GM10847 (cell line): Measurements from ENCODE around the gene MBLAC1.

Experiments used
- POLR2A ChIP-seq: IDR thresholded peaks from 2 replicates; pipeline ENCODE4 v1.6.1; 2011; ENCODE audit not compliant: insufficient read length; ENCODE audit errors: extremely low read depth

MBLAC1 gene

DNA sequence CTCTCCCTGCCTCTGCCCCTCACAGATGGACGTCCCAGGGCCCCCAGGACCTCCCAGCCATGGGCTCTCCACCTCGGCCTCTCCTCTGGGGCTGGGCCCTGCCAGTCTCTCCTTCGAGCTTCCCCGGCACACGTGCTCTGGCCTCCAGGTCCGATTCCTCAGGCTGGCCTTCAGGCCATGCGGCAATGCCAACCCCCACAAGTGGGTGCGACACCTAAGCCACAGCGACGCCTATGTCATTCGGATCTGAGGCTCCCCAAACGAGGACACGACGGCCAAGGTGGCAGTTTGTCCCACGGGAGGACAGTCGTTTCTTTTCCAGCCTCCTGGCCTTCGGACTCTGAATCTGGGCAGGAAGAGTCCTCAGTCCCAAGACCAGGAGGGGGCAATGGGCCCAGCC lies 20.1 kb upstream of the MBLAC1 start:
- TF ChIP-seq POLR2A = no peak

GRCh38 chr7:100107125-100107737 lies 19.5 kb upstream of the MBLAC1 start:
- no peak for TF ChIP-seq POLR2A

GRCh38 chr7:100107890-100108289 lies 18.9 kb upstream of the MBLAC1 start:
- no peak for TF ChIP-seq POLR2A

DNA sequence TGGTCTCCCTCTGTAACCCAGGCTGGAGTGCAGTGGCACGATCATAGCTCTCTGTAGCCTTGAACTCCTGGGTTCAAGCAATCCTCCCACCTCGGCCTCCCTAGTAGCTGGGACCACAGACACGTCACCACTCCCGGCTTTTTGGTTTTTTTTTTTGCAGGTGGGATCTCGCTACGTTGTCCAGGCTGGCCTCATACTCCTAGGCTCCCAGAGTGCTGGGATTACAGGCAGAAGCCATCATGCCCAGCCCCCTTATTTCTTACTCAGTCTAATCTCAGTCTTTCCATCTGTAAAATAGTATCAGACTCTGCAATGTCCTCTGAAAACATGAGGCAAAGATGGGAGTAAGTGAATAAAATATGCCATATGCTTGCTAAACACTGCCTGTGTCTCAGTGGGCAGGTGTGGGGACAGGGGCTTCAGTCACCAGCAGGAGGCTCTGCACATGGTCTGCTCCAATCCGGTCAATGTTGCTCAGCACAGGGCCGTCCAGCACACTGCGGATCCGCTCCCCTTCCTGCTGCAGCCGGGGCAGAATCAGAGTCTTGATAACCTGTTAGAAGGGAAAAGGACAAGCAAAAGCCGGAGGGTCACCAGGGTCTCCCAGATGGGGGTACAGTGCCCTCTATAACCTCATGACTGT lies 17.1 kb upstream of the MBLAC1 start:
- TF ChIP-seq POLR2A = no peak

DNA sequence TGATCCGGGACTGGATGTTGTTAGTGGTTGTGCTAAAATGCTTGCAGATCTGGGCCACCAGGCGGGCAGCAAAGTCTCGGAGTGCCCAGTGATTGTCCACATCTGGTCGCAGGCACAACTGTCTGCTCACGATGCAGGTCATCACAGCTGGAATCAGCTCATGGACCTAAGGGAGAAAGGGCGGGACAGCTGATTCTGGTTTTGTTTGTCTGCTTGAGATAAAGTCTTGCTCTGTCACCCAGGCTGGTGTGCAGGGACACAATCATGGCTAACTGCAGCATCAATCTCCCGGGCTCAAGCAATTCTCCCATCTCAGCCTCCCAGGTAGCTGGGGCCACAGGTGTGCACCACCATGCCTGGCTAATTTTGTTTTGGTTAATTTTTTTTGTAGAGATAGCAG lies 15.6 kb upstream of the MBLAC1 start:
- no peak for TF ChIP-seq POLR2A

DNA sequence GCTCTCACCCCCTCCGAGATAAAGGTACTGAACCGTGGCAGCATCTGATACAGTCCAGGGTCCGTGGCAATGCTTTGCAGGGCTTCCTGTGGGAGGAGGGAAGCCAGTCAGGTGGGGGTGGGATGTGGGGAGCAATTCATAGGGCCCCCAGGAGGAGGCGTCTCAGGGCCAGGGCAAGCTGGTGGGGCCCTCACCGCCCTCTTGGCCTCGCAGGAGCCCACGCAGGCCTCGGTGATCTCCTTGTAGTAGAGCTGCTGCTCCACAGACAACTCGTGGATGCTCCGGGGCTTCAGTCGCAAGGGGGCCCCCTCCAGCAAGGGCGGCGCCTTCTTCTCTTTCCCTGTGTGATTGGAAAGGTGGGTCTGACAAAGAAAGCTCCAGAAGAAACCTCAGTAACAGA lies 14.9 kb upstream of the MBLAC1 start:
- TF ChIP-seq POLR2A = no peak

GRCh38 chr7:100115026-100115425 lies 11.7 kb upstream of the MBLAC1 start:
- TF ChIP-seq POLR2A = no peak

DNA sequence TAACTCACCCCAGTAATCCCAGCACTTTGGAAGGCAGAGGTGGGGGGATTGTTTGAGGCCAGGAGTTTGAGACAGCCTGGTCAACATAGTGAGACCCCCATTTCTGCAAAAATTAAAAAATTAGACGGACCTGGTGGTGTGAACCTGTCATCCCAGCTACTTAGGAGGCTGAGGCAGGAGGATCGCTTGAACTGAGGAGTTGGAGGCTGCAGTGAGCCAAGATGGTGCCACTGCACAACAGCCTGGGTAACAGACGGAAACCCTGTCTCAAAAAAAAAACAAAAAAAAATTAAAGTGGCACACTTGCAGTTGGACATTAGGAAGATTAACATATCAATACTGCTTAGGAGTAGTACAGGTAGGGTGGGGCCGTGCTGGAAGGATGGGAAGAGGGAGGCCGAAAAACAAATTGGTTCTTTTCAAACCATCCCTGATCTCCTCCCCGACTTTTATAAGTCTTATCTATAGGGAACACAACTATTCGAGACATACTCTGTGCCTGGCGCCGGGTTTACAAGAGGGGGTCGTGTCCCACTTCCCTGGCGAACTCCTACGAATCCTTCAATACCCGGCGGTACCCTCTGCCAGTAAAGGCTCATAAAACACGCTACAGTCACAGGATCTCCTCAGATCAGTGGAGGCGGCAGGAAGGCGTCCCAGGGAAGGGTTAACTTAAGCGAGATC lies 8.2 kb upstream of the MBLAC1 start:
- TF ChIP-seq POLR2A = no peak

GRCh38 chr7:100119072-100119969 lies 7.4 kb upstream of the MBLAC1 start, which contains the start of the genes CNPY4 and TAF6:
Gene CNPY4, plus strand, starts transcription at chr7:100119634. Its CDS starts 111 bp downstream, at chr7:100119745.
Gene TAF6, minus strand, starts transcription at chr7:100119358. Its CDS starts 5,149 bp downstream, at chr7:100114209.
- TF ChIP-seq POLR2A = peak; percentile 64

DNA sequence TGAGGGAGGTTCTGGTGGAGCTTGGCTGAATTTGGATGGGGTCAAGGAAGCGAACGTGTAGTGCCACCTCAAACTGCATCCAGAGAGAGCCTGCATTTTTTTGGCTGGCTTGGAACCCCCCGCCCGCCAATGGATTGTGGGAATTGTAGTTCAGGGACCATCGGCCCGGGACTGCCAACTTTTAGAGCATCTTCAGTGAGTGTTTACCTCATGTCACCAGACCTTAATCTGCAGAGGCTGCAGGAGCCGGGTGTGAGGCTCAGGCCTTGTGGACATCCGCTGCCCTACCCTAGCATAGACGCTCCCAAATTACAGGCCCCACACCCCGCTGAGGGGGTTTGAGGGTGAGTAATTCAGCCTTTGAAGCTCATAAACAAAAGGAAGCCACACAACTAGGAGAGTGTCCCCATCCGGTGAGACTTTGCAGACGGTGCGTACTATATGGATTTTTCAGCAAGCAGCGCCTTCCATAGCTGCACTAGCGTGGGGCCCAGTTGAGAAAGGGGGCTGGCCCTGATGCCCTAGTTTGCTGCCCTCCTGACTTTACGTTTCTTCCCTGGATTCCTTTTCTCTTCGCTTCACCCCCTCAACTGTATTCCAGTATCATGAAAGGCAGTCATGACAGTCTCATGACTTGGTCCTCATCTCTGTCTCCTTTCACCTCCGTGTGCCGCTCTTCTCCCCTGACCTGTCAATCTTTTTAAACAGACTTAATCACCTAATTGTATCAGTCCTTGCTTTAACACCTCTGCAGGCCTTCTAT lies 6.6 kb upstream of the MBLAC1 start:
- TF ChIP-seq POLR2A = no peak

GRCh38 chr7:100120733-100121036 lies 6.1 kb upstream of the MBLAC1 start:
- no peak for TF ChIP-seq POLR2A

- no peak for TF ChIP-seq POLR2A
Measured at GRCh38 chr7:100122067-100122466, 4.7 kb upstream of the MBLAC1 start.

DNA sequence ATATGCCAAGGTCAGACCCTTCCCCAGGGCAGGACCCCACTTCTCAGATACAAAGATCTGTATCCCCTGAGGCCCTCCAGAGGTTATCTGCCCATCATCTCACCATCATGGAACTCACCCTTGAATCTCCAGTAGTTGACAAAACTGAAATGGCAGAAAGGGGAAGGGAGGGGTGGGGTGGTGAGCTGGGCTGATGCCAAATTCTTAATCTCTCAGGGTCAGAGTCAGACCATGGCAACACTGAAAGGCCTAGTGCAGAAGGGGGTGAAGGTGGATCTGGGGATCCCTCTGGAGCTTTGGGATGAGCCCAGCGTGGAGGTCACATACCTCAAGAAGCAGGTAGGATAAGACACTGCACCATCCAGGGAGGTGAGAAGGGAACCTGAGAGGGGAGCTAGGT lies 4.2 kb upstream of the MBLAC1 start:
- TF ChIP-seq POLR2A = no peak

GRCh38 chr7:100124301-100125230 lies 2.2 kb upstream of the MBLAC1 start:
- no peak for TF ChIP-seq POLR2A
